ENCODE measurements around the gene UBB.

Gene UBB

GRCh38 chr17:16423226-16423872, 42.5 kb downstream of the UBB start:
- Histone ChIP-seq H3K4me3 (ENCODE audit: low read length) (no peak overlapping the region), H3K9me3 (ENCODE audit: control insufficient read depth, low read depth, low read length) (no peaks in the 10 kb centered on the region), H3K27ac (ENCODE audit: low read length) (no peak overlapping the region), H3K9ac (ENCODE audit: low read length) (no peak overlapping the region), H3K27me3 (ENCODE audit: control insufficient read depth, insufficient read depth, low read length) (no peaks in the 10 kb centered on the region), H3K36me3 (ENCODE audit: control insufficient read depth, low read depth, low read length) (no peaks in the 10 kb centered on the region), H3K4me1 (ENCODE audit: control insufficient read depth, low read depth, low read length) (no peaks in the 10 kb centered on the region)

- no peaks in the 10 kb centered on the region for H3K36me3 ChIP-seq (ENCODE audit: control insufficient read depth, low read depth, low read length)
- no peaks in the 10 kb centered on the region for H3K27me3 ChIP-seq (ENCODE audit: control insufficient read depth, insufficient read depth, low read length)
- no peak overlapping the region for H3K27ac ChIP-seq (ENCODE audit: low read length)
- H3K4me1 ChIP-seq (ENCODE audit: control insufficient read depth, low read depth, low read length), result no peaks in the 10 kb centered on the region
- no peak overlapping the region for H3K9ac ChIP-seq (ENCODE audit: low read length)
- H3K4me3 ChIP-seq (ENCODE audit: low read length), result no peak overlapping the region
- H3K9me3 ChIP-seq (ENCODE audit: control insufficient read depth, low read depth, low read length), result no peaks in the 10 kb centered on the region
Measured at GRCh38 chr17:16425202-16425601, 44.3 kb downstream of the UBB start.

GRCh38 chr17:16425698-16426659, 45.1 kb downstream of the UBB start:
- no peak overlapping the region for H3K4me3 ChIP-seq (ENCODE audit: low read length)
- H3K9ac ChIP-seq (ENCODE audit: low read length), result no peak overlapping the region
- H3K36me3 ChIP-seq (ENCODE audit: control insufficient read depth, low read depth, low read length), result no peaks in the 10 kb centered on the region
- H3K27me3 ChIP-seq (ENCODE audit: control insufficient read depth, insufficient read depth, low read length), result no peaks in the 10 kb centered on the region
- H3K9me3 ChIP-seq (ENCODE audit: control insufficient read depth, low read depth, low read length), result no peaks in the 10 kb centered on the region
- H3K4me1 ChIP-seq (ENCODE audit: control insufficient read depth, low read depth, low read length), result no peaks in the 10 kb centered on the region
- H3K27ac ChIP-seq (ENCODE audit: low read length), result no peak overlapping the region

GRCh38 chr17:16427020-16427419, 46.1 kb downstream of the UBB start:
- Histone ChIP-seq H3K27me3 (ENCODE audit: control insufficient read depth, insufficient read depth, low read length) (no peaks in the 10 kb centered on the region), H3K4me1 (ENCODE audit: control insufficient read depth, low read depth, low read length) (no peaks in the 10 kb centered on the region), H3K27ac (ENCODE audit: low read length) (no peak overlapping the region), H3K36me3 (ENCODE audit: control insufficient read depth, low read depth, low read length) (no peaks in the 10 kb centered on the region), H3K4me3 (ENCODE audit: low read length) (no peak overlapping the region), H3K9me3 (ENCODE audit: control insufficient read depth, low read depth, low read length) (no peaks in the 10 kb centered on the region), H3K9ac (ENCODE audit: low read length) (no peak overlapping the region)

GRCh38 chr17:16428098-16428882, 47.4 kb downstream of the UBB start:
- Histone ChIP-seq H3K27ac (ENCODE audit: low read length) (no peak overlapping the region), H3K36me3 (ENCODE audit: control insufficient read depth, low read depth, low read length) (no peaks in the 10 kb centered on the region), H3K9ac (ENCODE audit: low read length) (no peak overlapping the region)

GRCh38 chr17:16429083-16429482, 48.2 kb downstream of the UBB start:
- no peaks in the 10 kb centered on the region for H3K9me3 ChIP-seq (ENCODE audit: control insufficient read depth, low read depth, low read length)
- H3K36me3 ChIP-seq (ENCODE audit: control insufficient read depth, low read depth, low read length), result no peaks in the 10 kb centered on the region
- H3K27ac ChIP-seq (ENCODE audit: low read length), result no peak overlapping the region
- H3K4me1 ChIP-seq (ENCODE audit: control insufficient read depth, low read depth, low read length), result no peaks in the 10 kb centered on the region
- H3K4me3 ChIP-seq (ENCODE audit: low read length), result no peak overlapping the region
- no peaks in the 10 kb centered on the region for H3K27me3 ChIP-seq (ENCODE audit: control insufficient read depth, insufficient read depth, low read length)
- no peak overlapping the region for H3K9ac ChIP-seq (ENCODE audit: low read length)

More at GRCh38 chr17:16428098-16428882, 47.4 kb downstream of the UBB start:
- H3K4me1 ChIP-seq (ENCODE audit: control insufficient read depth, low read depth, low read length), result no peaks in the 10 kb centered on the region
- no peaks in the 10 kb centered on the region for H3K27me3 ChIP-seq (ENCODE audit: control insufficient read depth, insufficient read depth, low read length)
- H3K9me3 ChIP-seq (ENCODE audit: control insufficient read depth, low read depth, low read length), result no peaks in the 10 kb centered on the region
- no peak overlapping the region for H3K4me3 ChIP-seq (ENCODE audit: low read length)

- Histone ChIP-seq H3K9me3 (ENCODE audit: control insufficient read depth, low read depth, low read length) (no peaks in the 10 kb centered on the region), H3K27me3 (ENCODE audit: control insufficient read depth, insufficient read depth, low read length) (no peaks in the 10 kb centered on the region), H3K4me1 (ENCODE audit: control insufficient read depth, low read depth, low read length) (no peaks in the 10 kb centered on the region), H3K4me3 (ENCODE audit: low read length) (no peak overlapping the region), H3K36me3 (ENCODE audit: control insufficient read depth, low read depth, low read length) (no peaks in the 10 kb centered on the region), H3K27ac (ENCODE audit: low read length) (no peak overlapping the region), H3K9ac (ENCODE audit: low read length) (no peak overlapping the region)
Measured at GRCh38 chr17:16430650-16431049, 49.8 kb downstream of the UBB start.

GRCh38 chr17:16432017-16432416, 51.1 kb downstream of the UBB start:
- no peak overlapping the region for H3K27ac ChIP-seq (ENCODE audit: low read length)
- H3K9me3 ChIP-seq (ENCODE audit: control insufficient read depth, low read depth, low read length), result no peaks in the 10 kb centered on the region
- H3K36me3 ChIP-seq (ENCODE audit: control insufficient read depth, low read depth, low read length), result no peaks in the 10 kb centered on the region
- no peak overlapping the region for H3K9ac ChIP-seq (ENCODE audit: low read length)
- H3K27me3 ChIP-seq (ENCODE audit: control insufficient read depth, insufficient read depth, low read length), result no peaks in the 10 kb centered on the region
- H3K4me1 ChIP-seq (ENCODE audit: control insufficient read depth, low read depth, low read length), result no peaks in the 10 kb centered on the region
- H3K4me3 ChIP-seq (ENCODE audit: low read length), result no peak overlapping the region
